B cell (primary cell): ENCODE data around the gene ZP4. TPM values are rescaled to one million over a fixed set of nuclear protein-coding genes. Genes with fewer than 3 reads are reported as not detected.

Source experiments
- ATAC-seq: fragments of 200-7000 bp; cut with Tn5 transposase; one replicate; pipeline ENCODE4 v1.10.0; 2021; ENCODE audit warnings: low read depth, mild to moderate bottlenecking, moderate number of reproducible peaks, moderate library complexity
- CTCF ChIA-PET: fragments of 350-600 bp; sonication (Branson Sonifier 250); formaldehyde crosslinking; loops from one replicate; lab custom pipeline; 2021; ENCODE audit warnings: antibody characterized with exemption, inconsistent platforms; lab: Charles Lee
- POLR2A ChIA-PET: fragments of 350-600 bp; sonication (Branson Sonifier 250); formaldehyde crosslinking; loops from one replicate; lab custom pipeline; 2021; ENCODE audit warnings: antibody characterized with exemption; lab: Charles Lee
- DNase-seq: peaks from one replicate; pipeline ENCODE4 v3.0.0; 2013
- H2AFZ ChIP-seq: 2 replicates; pipeline ENCODE4 v1.6.1; 2012; ENCODE audit warnings: mild to moderate bottlenecking, low read depth, low read length; ENCODE audit not compliant: insufficient read depth, poor library complexity, severe bottlenecking
- H3K27ac ChIP-seq, 2 donors: 1 replicate in 1 of 2; 2 replicates in 1 of 2; pipeline ENCODE4 v1.5.1; 2012 to 2013; ENCODE audit warnings: low read length in 2 of 2, mild to moderate bottlenecking in 2 of 2, moderate library complexity in 1 of 2
- H3K27me3 ChIP-seq, 4 experiments: fragments of 200-600 bp in 1 of 4; sonication (generic) in 1 of 4; replicated peaks in 1 of 4; 1 replicate in 2 of 4; 2 replicates in 2 of 4; pipeline versions ENCODE4 v1.6.1 to v1.7.0; 2013 to 2016; ENCODE audit warnings: low read length in 3 of 4, mild to moderate bottlenecking in 2 of 4, mixed read lengths in 1 of 4, moderate library complexity in 1 of 4; ENCODE audit not compliant: insufficient read depth in 4 of 4, control insufficient read depth in 3 of 4; ENCODE audit errors: control extremely low read depth in 1 of 4
- H3K36me3 ChIP-seq, 2 experiments: replicated peaks in 1 of 2; 1 replicate in 1 of 2; 2 replicates in 1 of 2; pipeline versions ENCODE4 v1.6.1 to v1.7.1; 2013; ENCODE audit warnings: low read length in 1 of 2; ENCODE audit not compliant: insufficient read depth in 2 of 2, control insufficient read depth in 1 of 2; ENCODE audit errors: control extremely low read depth in 1 of 2, extremely low read depth in 1 of 2
- H3K4me1 ChIP-seq, 2 donors: fragments of 200-600 bp in 1 of 2; sonication (generic) in 1 of 2; 1 replicate in 1 of 2; 2 replicates in 1 of 2; pipeline versions ENCODE4 v1.5.1 to v1.6.1; 2013 to 2017; ENCODE audit warnings: low read length in 2 of 2; ENCODE audit not compliant: control insufficient read depth in 2 of 2, insufficient read depth in 2 of 2
- H3K4me2 ChIP-seq: replicated peaks from 2 replicates; pipeline ENCODE3; 2012; ENCODE audit warnings: mild to moderate bottlenecking, low read depth, low read length; ENCODE audit not compliant: poor library complexity, severe bottlenecking
- H3K4me3 ChIP-seq, 5 experiments: fragments of 200-600 bp in 1 of 5; sonication (generic) in 1 of 5; 1 replicate in 3 of 5; 2 replicates in 2 of 5; pipeline versions ENCODE4 v1.5.1 to v1.7.0; 2011 to 2016; ENCODE audit warnings: low read length in 4 of 5, mild to moderate bottlenecking in 4 of 5, low read depth in 2 of 5, control low read depth in 1 of 5, moderate library complexity in 1 of 5; ENCODE audit not compliant: insufficient read depth in 1 of 5; ENCODE audit errors: control extremely low read depth in 1 of 5, extremely low read depth in 1 of 5
- H3K79me2 ChIP-seq: fragments of 200-600 bp; sonication (generic); one replicate; pipeline ENCODE4 v1.6.0; 2016; ENCODE audit warnings: low read length; ENCODE audit not compliant: control insufficient read depth, insufficient read depth
- H3K9ac ChIP-seq: fragments of 200-600 bp; sonication (generic); 2 replicates; pipeline ENCODE4 v1.6.1; 2017; ENCODE audit warnings: mild to moderate bottlenecking, low read length, moderate library complexity
- H3K9me3 ChIP-seq, 3 donors: one replicate each; pipeline versions ENCODE4 v1.6.1 to v1.7.1; 2013; ENCODE audit warnings: low read length in 2 of 3; ENCODE audit not compliant: control insufficient read depth in 2 of 3, insufficient read depth in 1 of 3; ENCODE audit errors: control extremely low read depth in 1 of 3
- H4K20me1 ChIP-seq: 2 replicates; pipeline ENCODE4 v1.6.0; 2012; ENCODE audit warnings: mild to moderate bottlenecking, low read length; ENCODE audit not compliant: insufficient read depth, control insufficient read depth, poor library complexity, severe bottlenecking
- H3K27ac Mint-ChIP-seq: one replicate; pipeline ENCODE4 v1.8.0; 2021; ENCODE audit warnings: mixed read lengths
- H3K27me3 Mint-ChIP-seq: one replicate; pipeline ENCODE4 v1.8.0; 2021; ENCODE audit warnings: mixed read lengths
- H3K4me1 Mint-ChIP-seq: one replicate; pipeline ENCODE4 v1.8.0; 2021; ENCODE audit warnings: mixed read lengths
- H3K4me3 Mint-ChIP-seq: one replicate; pipeline ENCODE4 v1.8.0; 2021; ENCODE audit warnings: mixed read lengths
- H3K9me3 Mint-ChIP-seq: one replicate; pipeline ENCODE4 v1.8.0; 2022; ENCODE audit warnings: mixed read lengths; ENCODE audit not compliant: insufficient read depth
- CTCF ChIP-seq: fragments of 200-600 bp; IDR thresholded peaks from one replicate; pipeline ENCODE4 v1.8.0; 2022; ENCODE audit warnings: antibody characterized with exemption, mild to moderate bottlenecking
- EZH2 ChIP-seq: IDR thresholded peaks from 2 replicates; pipeline ENCODE4 v1.6.1; 2012; ENCODE audit warnings: borderline replicate concordance, low read depth, mild to moderate bottlenecking, moderate library complexity, low read length; ENCODE audit not compliant: insufficient read depth, poor library complexity, severe bottlenecking
- WGBS: methylation state at CpG from one replicate; pipeline ENCODE4 v1.1.5; 2013; ENCODE audit warnings: missing lambda C conversion rate; ENCODE audit not compliant: insufficient coverage; 5-methylcytosine and 5-hydroxymethylcytosine counted together
- intact Hi-C: fragments of 100-400 bp; cut with micrococcal nuclease; formaldehyde crosslinking; loops from one replicate; pipeline ENCODE4 v1.10.0; 2022
- polyA plus RNA-seq: library from polyadenylated mRNA; depleted of rRNA; stranded (reverse); fragments of >200 nt; gene quantifications from 2 replicates; pipeline ENCODE4 v1.2.3, GENCODE V29; 2012
- total RNA-seq, 2 donors: library from RNA; stranded (reverse); fragments of 120-200 nt in 1 of 2; gene quantifications; 1 replicate in 1 of 2; 2 replicates in 1 of 2; pipeline versions ENCODE4 v1.2.3 to v1.2.4, GENCODE V29; 2013 to 2022

ZP4 gene
- total and polyA plus RNA-seq, 2 donors (not counting 1 experiment from before 2014, with no cell fraction given): not detected

GRCh38 chr1:237888143-237888542 is 2.6 kb downstream of the ZP4 start:
- CTCF ChIA-PET: no interaction called here
- no peak for TF ChIP-seq EZH2
- TF ChIP-seq CTCF: no peak

GRCh38 chr1:237887542-237887941 is 3.2 kb downstream of the ZP4 start:
- Mint-ChIP-seq H3K9me3 (no peaks in the 10 kb centered on the region), H3K27me3 (no peaks in the 10 kb centered on the region), H3K4me1 (no peaks in the 10 kb centered on the region), H3K4me3 (no peak overlapping the region), H3K27ac (no peak overlapping the region)
- TF ChIP-seq EZH2 (no peak), CTCF (no peak)
- WGBS: 100% methylated on average over 1 of the region's 4 CpGs
- Histone ChIP-seq H3K9me3 (no peaks in the 10 kb centered on the region), H3K9ac (no peak overlapping the region), H3K36me3 (no peaks in the 10 kb centered on the region), H3K27ac (no peak overlapping the region), H3K4me3 (no peak overlapping the region), H3K4me1 (no peaks in the 10 kb centered on the region), H3K27me3 (no peaks in the 10 kb centered on the region), H3K4me2 (no peak overlapping the region), H4K20me1 (no peaks in the 10 kb centered on the region), H3K79me2 (no peaks in the 10 kb centered on the region), H2AFZ (no peak overlapping the region)
- CTCF ChIA-PET: no interaction called here
- intact Hi-C loops: no loop called here
- no peak for ATAC-seq
- POLR2A ChIA-PET: no interaction called here
- DNase-seq: no peak

More at GRCh38 chr1:237888143-237888542, 2.6 kb downstream of the ZP4 start:
- no peaks in the 10 kb centered on the region for H3K9me3 Mint-ChIP-seq
- no CpG with 5 or more reads among the region's 4 CpGs for WGBS
- POLR2A ChIA-PET: no interaction called here
- H3K4me3 Mint-ChIP-seq: no peak overlapping the region
- H3K79me2 ChIP-seq: no peaks in the 10 kb centered on the region
- DNase-seq (no peak), ATAC-seq (no peak)
- no peaks in the 10 kb centered on the region for H3K27me3 ChIP-seq
- H3K27ac ChIP-seq: no peak overlapping the region
- H4K20me1 ChIP-seq: no peaks in the 10 kb centered on the region
- H3K4me1 ChIP-seq: no peaks in the 10 kb centered on the region
- no peak overlapping the region for H3K27ac Mint-ChIP-seq
- no peaks in the 10 kb centered on the region for H3K4me1 Mint-ChIP-seq
- no peak overlapping the region for H3K4me3 ChIP-seq
- no peaks in the 10 kb centered on the region for H3K36me3 ChIP-seq
- intact Hi-C loops: no loop called here
- no peak overlapping the region for H2AFZ ChIP-seq
- no peak overlapping the region for H3K9ac ChIP-seq
- no peak overlapping the region for H3K4me2 ChIP-seq
- H3K27me3 Mint-ChIP-seq: no peaks in the 10 kb centered on the region
- H3K9me3 ChIP-seq: no peaks in the 10 kb centered on the region
